DOHH2 (cell line): ENCODE measurements around the gene NXPH4.
A peak's percentile ranks its signal among the peaks of the same experiment; 100 is the strongest.

Experiments used
- H3F3A ChIP-seq: fragments of 200-600 bp; sonication (generic), shearing (Covaris generic); 2 replicates; pipeline ENCODE4 v1.6.0; 2016; ENCODE audit warnings: antibody characterized with exemption, mild to moderate bottlenecking; ENCODE audit not compliant: control insufficient read depth, insufficient read depth
- H3K27ac ChIP-seq: fragments of 200-600 bp; sonication (generic); 2 replicates; pipeline ENCODE4 v1.5.1; 2014; ENCODE audit warnings: low read depth, mild to moderate bottlenecking, low read length, moderate library complexity
- H3K27me3 ChIP-seq: fragments of 200-600 bp; sonication (generic); 2 replicates; pipeline ENCODE4 v1.6.1; 2014; ENCODE audit warnings: mild to moderate bottlenecking, low read length, mixed read lengths; ENCODE audit not compliant: control insufficient read depth
- H3K36me3 ChIP-seq: fragments of 200-600 bp; sonication (generic); 2 replicates; pipeline ENCODE4 v1.6.1; 2014; ENCODE audit warnings: mild to moderate bottlenecking, low read length, moderate library complexity, mixed read lengths; ENCODE audit not compliant: control insufficient read depth
- H3K4me1 ChIP-seq: fragments of 200-600 bp; sonication (generic); 2 replicates; pipeline ENCODE4 v1.6.1; 2014; ENCODE audit warnings: mild to moderate bottlenecking, low read length, mixed read lengths; ENCODE audit not compliant: control insufficient read depth
- H3K4me2 ChIP-seq: fragments of 200-600 bp; sonication (generic); 2 replicates; pipeline ENCODE4 v1.6.0; 2014; ENCODE audit warnings: mild to moderate bottlenecking, low read length, moderate library complexity
- H3K4me3 ChIP-seq: fragments of 200-600 bp; sonication (generic); 2 replicates; pipeline ENCODE4 v1.5.1; 2014; ENCODE audit warnings: mild to moderate bottlenecking, low read length, mixed read lengths
- H3K79me2 ChIP-seq: fragments of 200-600 bp; sonication (generic); 2 replicates; pipeline ENCODE4 v1.6.1; 2014; ENCODE audit warnings: mild to moderate bottlenecking, low read length, mixed read lengths; ENCODE audit not compliant: control insufficient read depth
- H3K9me2 ChIP-seq: fragments of 200-600 bp; sonication (generic); replicated peaks from 2 replicates; pipeline ENCODE4 v1.6.1; 2014; ENCODE audit warnings: mild to moderate bottlenecking, low read length, mixed read lengths; ENCODE audit not compliant: control insufficient read depth
- H3K9me3 ChIP-seq: fragments of 200-600 bp; sonication (generic); 2 replicates; pipeline ENCODE4 v1.6.1; 2014; ENCODE audit warnings: antibody characterized with exemption, low read length, mixed read lengths; ENCODE audit not compliant: control insufficient read depth, insufficient read depth
- H4K20me1 ChIP-seq: fragments of 200-600 bp; sonication (generic); 2 replicates; pipeline ENCODE4 v1.6.0; 2014; ENCODE audit warnings: low read depth, mild to moderate bottlenecking, antibody characterized with exemption, low read length, moderate library complexity; ENCODE audit not compliant: control insufficient read depth, insufficient read depth
- CTCF ChIP-seq: fragments of 200-600 bp; sonication (generic); IDR thresholded peaks from one replicate; pipeline ENCODE4 v1.5.1; 2014; ENCODE audit warnings: antibody characterized with exemption, mild to moderate bottlenecking, low read depth, low read length; ENCODE audit not compliant: poor library complexity, severe bottlenecking
- EZH2phosphoT487 ChIP-seq: fragments of 200-600 bp; sonication (generic); IDR thresholded peaks from 2 replicates; pipeline ENCODE4 v1.6.1; 2017; ENCODE audit warnings: borderline replicate concordance, mild to moderate bottlenecking, antibody characterized with exemption, low read length, moderate library complexity, mixed read lengths

Gene NXPH4

GRCh38 chr12:57216921-57217879, 606 bp downstream of the NXPH4 start:
- H3K9me2 ChIP-seq, result no peaks in the 10 kb centered on the region
- no peaks in the 10 kb centered on the region for H3K27me3 ChIP-seq
- peaks cover 82% of the 10 kb centered on the region for H3K4me1 ChIP-seq
- H3K9me3 ChIP-seq, result no peaks in the 10 kb centered on the region
- peak overlapping the region; percentile 96 for H3K4me3 ChIP-seq
- no peak for TF ChIP-seq CTCF
- no peak for TF ChIP-seq EZH2phosphoT487
- H3K4me2 ChIP-seq, result peak overlapping the region; percentile 100
- H3K36me3 ChIP-seq, result peaks cover 11% of the 10 kb centered on the region
- H3F3A ChIP-seq, result peaks cover 14% of the 10 kb centered on the region
- H3K27ac ChIP-seq, result peak overlapping the region; percentile 51
- H4K20me1 ChIP-seq, result peaks cover 5% of the 10 kb centered on the region; the same call in 1 of the 2 replicates
- H3K79me2 ChIP-seq, result peaks cover 49% of the 10 kb centered on the region

GRCh38 chr12:57218030-57218853, 1.6 kb downstream of the NXPH4 start:
- no peaks in the 10 kb centered on the region for H3K9me2 ChIP-seq
- H3F3A ChIP-seq, result peaks cover 14% of the 10 kb centered on the region
- peaks cover 88% of the 10 kb centered on the region for H3K4me1 ChIP-seq
- H3K4me2 ChIP-seq, result peak overlapping the region; percentile 100
- peaks cover 57% of the 10 kb centered on the region for H3K79me2 ChIP-seq
- TF ChIP-seq CTCF (no peak), EZH2phosphoT487 (no peak)
- H3K27me3 ChIP-seq, result no peaks in the 10 kb centered on the region
- 0 out of 2 replicates have a peak overlapping the region, but pooled peaks have one; percentile 51 for H3K27ac ChIP-seq
- H4K20me1 ChIP-seq, result peaks cover 5% of the 10 kb centered on the region; the same call in 1 of the 2 replicates
- H3K36me3 ChIP-seq, result peaks cover 15% of the 10 kb centered on the region
- H3K9me3 ChIP-seq, result no peaks in the 10 kb centered on the region
- peak overlapping the region; percentile 96 for H3K4me3 ChIP-seq

- peaks cover 21% of the 10 kb centered on the region for H3K36me3 ChIP-seq
- no peaks in the 10 kb centered on the region for H3K9me3 ChIP-seq
- H4K20me1 ChIP-seq, result peaks cover 5% of the 10 kb centered on the region; the same call in 1 of the 2 replicates
- H3K4me1 ChIP-seq, result peaks cover 88% of the 10 kb centered on the region
- peaks cover 14% of the 10 kb centered on the region for H3F3A ChIP-seq
- peak overlapping the region; percentile 100 for H3K4me2 ChIP-seq
- H3K79me2 ChIP-seq, result peaks cover 68% of the 10 kb centered on the region
- H3K4me3 ChIP-seq, result peak overlapping the region; percentile 96
- H3K9me2 ChIP-seq, result no peaks in the 10 kb centered on the region
- H3K27ac ChIP-seq, result no peak overlapping the region
- H3K27me3 ChIP-seq, result no peaks in the 10 kb centered on the region
- TF ChIP-seq CTCF (no peak), EZH2phosphoT487 (no peak)
Observed at GRCh38 chr12:57219205-57219992, 2.8 kb downstream of the NXPH4 start.
